ENCODE data around the gene SMIM41. TPM values are rescaled to one million over a fixed set of nuclear protein-coding genes. Genes with fewer than 3 reads are reported as not detected.

SMIM41 gene
- polyA plus RNA-seq, 1 donor (not counting 4 experiments of a cell fraction or from before 2014, with no cell fraction given) = not detected

GRCh38 chr12:52149182-52149641 is 69.7 kb downstream of the SMIM41 start:
- Histone ChIP-seq H3K4me1 (ENCODE audit: control insufficient read depth, extremely low read depth, insufficient read depth, low read length) (peaks cover 90% of the 10 kb centered on the region), H2AFZ (ENCODE audit: control insufficient read depth, low read length) (no peak overlapping the region), H3K4me3 (ENCODE audit: control insufficient read depth in 2 of 3, extremely low read depth in 1 of 3, insufficient read depth in 2 of 3, low read depth in 1 of 3, low read length in 3 of 3) (no peak overlapping the region), H3K4me2 (ENCODE audit: control insufficient read depth, extremely low read depth, insufficient read depth, low read depth, low read length) (peak overlapping the region; percentile 20), H3K9me1 (ENCODE audit: control insufficient read depth, extremely low read depth, insufficient read depth, low read length) (no peaks in the 10 kb centered on the region), H3K27me3 (ENCODE audit: control insufficient read depth, extremely low read depth, insufficient read depth, low read length) (no peaks in the 10 kb centered on the region), H3K36me3 (ENCODE audit: control insufficient read depth in 2 of 2, extremely low read depth in 1 of 2, insufficient read depth in 2 of 2, low read length in 2 of 2) (no peaks in the 10 kb centered on the region), H4K20me1 (ENCODE audit: control insufficient read depth, extremely low read depth, insufficient read depth, low read length) (no peaks in the 10 kb centered on the region), H3K27ac (ENCODE audit: control insufficient read depth, insufficient read depth, low read length) (peak overlapping the region; percentile 100), H3K9ac (ENCODE audit: control insufficient read depth, extremely low read depth, insufficient read depth, low read length) (peak overlapping the region; percentile 100), H3K79me2 (ENCODE audit: control insufficient read depth, insufficient read depth, low read length) (peaks cover 10% of the 10 kb centered on the region), H3K9me3 (ENCODE audit: control insufficient read depth, low read depth, low read length) (no peaks in the 10 kb centered on the region)
- dilution Hi-C loops (cut with MboI; ENCODE audit: extremely low pct_ligation_motif_present, low sequenced_read_pairs) = no loop called here
- TF ChIP-seq CTCF (optimal IDR thresholded peaks at IDR 0.05 in 1 of 3, IDR thresholded peaks at IDR 0.05 in 1 of 3, conservative IDR thresholded peaks at IDR 0.05 in 1 of 3; ENCODE audit: extremely low read depth in 1 of 3, insufficient read depth in 2 of 3, low read length in 3 of 3) = no peak
- no peak for TF ChIP-seq EZH2 (IDR thresholded peaks at IDR 0.05; ENCODE audit: low read length)
- DNase-seq (ENCODE audit: low read depth, low spot score) (no peak), FAIRE-seq (peak; percentile 63)

- no peak overlapping the region for H2AFZ ChIP-seq (ENCODE audit: control insufficient read depth, low read length)
- peak overlapping the region; percentile 100 for H3K27ac ChIP-seq (ENCODE audit: control insufficient read depth, insufficient read depth, low read length)
- peaks cover 84% of the 10 kb centered on the region for H3K4me1 ChIP-seq (ENCODE audit: control insufficient read depth, extremely low read depth, insufficient read depth, low read length)
- H3K79me2 ChIP-seq (ENCODE audit: control insufficient read depth, insufficient read depth, low read length) = peaks cover 10% of the 10 kb centered on the region
- FAIRE-seq (peak; percentile 86), DNase-seq (ENCODE audit: low read depth, low spot score) (no peak)
- H3K4me3 ChIP-seq (ENCODE audit: control insufficient read depth in 2 of 3, extremely low read depth in 1 of 3, insufficient read depth in 2 of 3, low read depth in 1 of 3, low read length in 3 of 3) = no peak overlapping the region
- no peak overlapping the region for H3K4me2 ChIP-seq (ENCODE audit: control insufficient read depth, extremely low read depth, insufficient read depth, low read depth, low read length)
- H4K20me1 ChIP-seq (ENCODE audit: control insufficient read depth, extremely low read depth, insufficient read depth, low read length) = no peaks in the 10 kb centered on the region
- no peaks in the 10 kb centered on the region for H3K36me3 ChIP-seq (ENCODE audit: control insufficient read depth in 2 of 2, extremely low read depth in 1 of 2, insufficient read depth in 2 of 2, low read length in 2 of 2)
- H3K9me1 ChIP-seq (ENCODE audit: control insufficient read depth, extremely low read depth, insufficient read depth, low read length) = no peaks in the 10 kb centered on the region
- H3K27me3 ChIP-seq (ENCODE audit: control insufficient read depth, extremely low read depth, insufficient read depth, low read length) = no peaks in the 10 kb centered on the region
- no peak for TF ChIP-seq CTCF (optimal IDR thresholded peaks at IDR 0.05 in 1 of 3, IDR thresholded peaks at IDR 0.05 in 1 of 3, conservative IDR thresholded peaks at IDR 0.05 in 1 of 3; ENCODE audit: extremely low read depth in 1 of 3, insufficient read depth in 2 of 3, low read length in 3 of 3)
- no peak for TF ChIP-seq EZH2 (IDR thresholded peaks at IDR 0.05; ENCODE audit: low read length)
- peak overlapping the region; percentile 100 for H3K9ac ChIP-seq (ENCODE audit: control insufficient read depth, extremely low read depth, insufficient read depth, low read length)
- dilution Hi-C loops (cut with MboI; ENCODE audit: extremely low pct_ligation_motif_present, low sequenced_read_pairs) = no loop called here
- no peaks in the 10 kb centered on the region for H3K9me3 ChIP-seq (ENCODE audit: control insufficient read depth, low read depth, low read length)
These were observed 70.2 kb downstream of the SMIM41 start for GRCh38 chr12:52149651-52150241.

Data from keratinocyte (primary cell).